Neural progenitor cell (in vitro differentiated cells): ENCODE measurements around the gene TTYH1.
"Not testable (repeated sequence)": the region's sequence is repeated elsewhere in the genome, so short reads cannot be mapped to it uniquely, and the experiment has no call there.

Experiments
- CTCF ChIP-seq: fragments of 200-600 bp; sonication (generic); IDR thresholded peaks from 2 replicates; pipeline ENCODE4 v1.5.1; 2017; ENCODE audit warnings: antibody characterized with exemption, mild to moderate bottlenecking
- EZH2 ChIP-seq: fragments of 200-600 bp; sonication (generic); IDR thresholded peaks from 2 replicates; pipeline ENCODE4 v1.6.1; 2017; ENCODE audit warnings: antibody characterized with exemption, mild to moderate bottlenecking, moderate library complexity
- EZH2phosphoT487 ChIP-seq: fragments of 200-600 bp; sonication (generic); IDR thresholded peaks from 2 replicates; pipeline ENCODE4 v1.6.1; 2017; ENCODE audit warnings: antibody characterized with exemption

- TF ChIP-seq CTCF, EZH2, EZH2phosphoT487: not testable (repeated sequence)
These were observed 50.8 kb downstream of the TTYH1 start for GRCh38 chr19:54466110-54466480.
